Liver (tissue), 3 donors: ENCODE data around the gene SIT1.

Experiments used
- ATF3 ChIP-seq: IDR thresholded peaks from 2 replicates; pipeline ENCODE4 v1.6.1; 2016; ENCODE audit warnings: antibody characterized with exemption
- CTCF ChIP-seq: fragments of 150-350 bp; IDR thresholded peaks from 2 replicates; pipeline ENCODE4 v1.5.1; 2017; ENCODE audit warnings: improper control_type of control experiment, low read depth, low read length; ENCODE audit not compliant: missing input control
- GABPA ChIP-seq, 2 donors: IDR thresholded peaks in 1 of 2; conservative IDR thresholded peaks in 1 of 2; 2 replicates each; pipeline ENCODE4 v1.6.1; 2016; ENCODE audit warnings: antibody characterized with exemption in 2 of 2, mild to moderate bottlenecking in 1 of 2, moderate library complexity in 1 of 2
- HNF4G ChIP-seq: IDR thresholded peaks from 2 replicates; pipeline ENCODE4 v1.6.1; 2016; ENCODE audit warnings: antibody characterized with exemption
- JUND ChIP-seq, 2 donors: IDR thresholded peaks; 2 replicates each; pipeline ENCODE4 v1.6.1; 2016; ENCODE audit warnings: antibody characterized with exemption in 2 of 2
- MAX ChIP-seq: IDR thresholded peaks from 2 replicates; pipeline ENCODE4 v1.6.1; 2016; ENCODE audit warnings: antibody characterized with exemption
- NR2F2 ChIP-seq: IDR thresholded peaks from 2 replicates; pipeline ENCODE4 v1.6.1; 2016; ENCODE audit warnings: antibody characterized with exemption
- RAD21 ChIP-seq, 2 donors: IDR thresholded peaks; 2 replicates each; pipeline ENCODE4 v1.6.1; 2016; ENCODE audit warnings: antibody characterized with exemption in 2 of 2, mild to moderate bottlenecking in 2 of 2
- ZBTB33 ChIP-seq: IDR thresholded peaks from 2 replicates; pipeline ENCODE4 v1.6.1; 2016; ENCODE audit warnings: antibody characterized with exemption
- donor health status: healthy.
- donor health status: healthy.

- no peak for TF ChIP-seq CTCF
- no peak for TF ChIP-seq MAX
- TF ChIP-seq GABPA (IDR thresholded peaks at IDR 0.05 in 1 of 2, conservative IDR thresholded peaks at IDR 0.05 in 1 of 2): no peak
- TF ChIP-seq ATF3: no peak
- no peak for TF ChIP-seq RAD21 (IDR thresholded peaks at IDR 0.05)
- no peak for TF ChIP-seq HNF4G
- TF ChIP-seq JUND (IDR thresholded peaks at IDR 0.05): no peak
- no peak for TF ChIP-seq NR2F2
- no peak for TF ChIP-seq ZBTB33
These were observed 29.1 kb upstream of the SIT1 start for GRCh38 chr9:35679766-35680330.
